ENCODE results near the gene HOMER2.
A peak's percentile ranks its signal among the peaks of the same experiment; 100 is the strongest.

The HOMER2 gene

DNA sequence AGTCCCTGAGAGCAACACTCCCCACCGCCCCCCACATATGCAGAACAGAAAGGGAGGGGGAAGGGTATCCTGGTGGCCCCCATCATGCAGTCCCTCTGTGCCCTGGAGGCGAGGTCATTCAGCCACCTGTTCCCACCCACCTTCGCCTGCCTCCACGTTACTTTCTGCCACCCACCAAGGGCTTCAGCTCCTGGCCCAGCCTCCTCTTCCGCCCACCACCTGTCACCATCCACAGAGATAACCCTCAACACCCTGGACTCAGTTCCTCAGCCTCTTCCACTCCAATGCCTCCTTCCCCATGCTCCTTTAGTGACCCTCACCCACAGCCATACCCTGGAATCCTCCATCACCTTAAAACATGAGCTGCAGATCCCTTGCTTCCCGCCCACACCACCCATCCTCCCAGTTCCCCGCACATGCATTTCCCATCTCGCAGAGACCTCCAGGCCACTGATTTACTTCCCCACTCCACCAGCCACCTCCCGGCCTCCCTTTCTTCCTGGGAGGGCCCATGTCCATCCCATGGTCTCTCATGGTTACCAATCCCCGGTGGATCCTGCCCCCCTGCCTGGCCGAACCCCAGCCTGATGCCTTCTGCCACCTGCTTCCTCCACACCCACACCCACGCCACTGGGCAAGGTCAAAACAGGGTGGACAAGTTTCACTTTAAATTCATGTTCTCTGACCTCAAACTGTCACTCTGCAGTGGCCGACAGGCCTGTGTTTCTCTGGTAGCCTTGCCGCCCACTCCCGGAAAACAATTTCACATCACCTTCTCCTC lies 18.2 kb downstream of the HOMER2 start:
- H3K9me3 ChIP-seq (ENCODE audit: severe bottlenecking): no peaks in the 10 kb centered on the region
- H3K36me3 ChIP-seq (ENCODE audit: low read depth): no peaks in the 10 kb centered on the region
- H3K4me1 ChIP-seq (ENCODE audit: insufficient read depth, poor library complexity, severe bottlenecking): peaks cover 10% of the 10 kb centered on the region
- TF ChIP-seq, protein P1, sequence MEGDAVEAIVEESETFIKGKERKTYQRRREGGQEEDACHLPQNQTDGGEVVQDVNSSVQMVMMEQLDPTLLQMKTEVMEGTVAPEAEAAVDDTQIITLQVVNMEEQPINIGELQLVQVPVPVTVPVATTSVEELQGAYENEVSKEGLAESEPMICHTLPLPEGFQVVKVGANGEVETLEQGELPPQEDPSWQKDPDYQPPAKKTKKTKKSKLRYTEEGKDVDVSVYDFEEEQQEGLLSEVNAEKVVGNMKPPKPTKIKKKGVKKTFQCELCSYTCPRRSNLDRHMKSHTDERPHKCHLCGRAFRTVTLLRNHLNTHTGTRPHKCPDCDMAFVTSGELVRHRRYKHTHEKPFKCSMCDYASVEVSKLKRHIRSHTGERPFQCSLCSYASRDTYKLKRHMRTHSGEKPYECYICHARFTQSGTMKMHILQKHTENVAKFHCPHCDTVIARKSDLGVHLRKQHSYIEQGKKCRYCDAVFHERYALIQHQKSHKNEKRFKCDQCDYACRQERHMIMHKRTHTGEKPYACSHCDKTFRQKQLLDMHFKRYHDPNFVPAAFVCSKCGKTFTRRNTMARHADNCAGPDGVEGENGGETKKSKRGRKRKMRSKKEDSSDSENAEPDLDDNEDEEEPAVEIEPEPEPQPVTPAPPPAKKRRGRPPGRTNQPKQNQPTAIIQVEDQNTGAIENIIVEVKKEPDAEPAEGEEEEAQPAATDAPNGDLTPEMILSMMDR (IDR thresholded peaks at IDR 0.05; ENCODE audit: poor library complexity, severe bottlenecking): no peak
- DNase-seq (ENCODE audit: low spot score): no peak
- no peak overlapping the region for H3K4me3 ChIP-seq (ENCODE audit: severe bottlenecking)
- no peak overlapping the region for H3K27ac ChIP-seq (ENCODE audit: poor library complexity, severe bottlenecking)
- no peaks in the 10 kb centered on the region for H3K27me3 ChIP-seq (ENCODE audit: insufficient read depth, poor library complexity, severe bottlenecking)
- no peak for ATAC-seq (ENCODE audit: low read depth)

DNA sequence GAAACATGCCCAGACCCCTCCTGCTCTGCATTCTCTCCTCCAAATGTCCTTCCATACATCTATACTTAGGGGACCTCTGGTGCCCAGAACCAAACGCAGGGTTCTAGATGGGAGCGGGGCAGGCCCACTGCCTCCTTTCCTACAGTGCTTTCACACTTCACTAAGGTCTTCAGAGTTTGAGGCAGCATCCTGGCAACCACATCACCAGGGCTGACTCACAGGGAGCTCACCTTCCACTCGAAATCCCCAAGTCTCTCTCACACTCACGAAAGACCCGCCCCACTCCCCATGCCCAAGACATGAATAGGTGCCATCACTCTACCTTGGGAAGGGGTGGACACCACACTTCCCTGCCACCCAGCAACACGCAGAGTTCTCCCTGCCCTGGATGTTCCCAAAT lies 18.9 kb downstream of the HOMER2 start:
- Histone ChIP-seq H3K27ac (ENCODE audit: poor library complexity, severe bottlenecking) (no peak overlapping the region), H3K36me3 (ENCODE audit: low read depth) (no peaks in the 10 kb centered on the region), H3K4me1 (ENCODE audit: insufficient read depth, poor library complexity, severe bottlenecking) (peaks cover 10% of the 10 kb centered on the region), H3K4me3 (ENCODE audit: severe bottlenecking) (no peak overlapping the region), H3K9me3 (ENCODE audit: severe bottlenecking) (no peaks in the 10 kb centered on the region), H3K27me3 (ENCODE audit: insufficient read depth, poor library complexity, severe bottlenecking) (no peaks in the 10 kb centered on the region)
- TF ChIP-seq, protein P1 (IDR thresholded peaks at IDR 0.05; ENCODE audit: poor library complexity, severe bottlenecking): no peak
- peak; percentile 40 for ATAC-seq (ENCODE audit: low read depth)
- DNase-seq (ENCODE audit: low spot score): no peak

DNA sequence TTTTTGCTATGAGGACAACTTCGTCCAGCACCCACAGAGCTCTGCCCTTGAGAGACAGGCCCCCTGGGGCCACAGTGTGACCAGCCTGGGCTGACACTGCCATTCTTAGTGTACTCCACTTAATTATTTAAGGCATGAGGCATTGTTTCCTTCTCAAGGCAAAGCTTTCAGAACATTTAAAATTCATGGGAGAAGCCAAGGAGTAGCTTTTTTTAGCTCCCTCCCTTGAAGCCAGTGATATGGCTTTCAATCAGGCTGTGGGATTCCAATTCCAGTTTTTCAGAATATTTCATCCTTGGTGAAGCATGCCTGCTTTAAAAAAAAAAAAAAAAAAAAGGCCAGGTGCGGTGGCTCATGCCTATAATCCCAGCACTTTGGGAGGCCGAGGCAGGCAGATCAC lies 21.3 kb downstream of the HOMER2 start:
- no peak overlapping the region for H3K4me3 ChIP-seq (ENCODE audit: severe bottlenecking)
- H3K36me3 ChIP-seq (ENCODE audit: low read depth): no peaks in the 10 kb centered on the region
- DNase-seq (ENCODE audit: low spot score) (no peak), ATAC-seq (ENCODE audit: low read depth) (no peak)
- H3K9me3 ChIP-seq (ENCODE audit: severe bottlenecking): no peaks in the 10 kb centered on the region
- TF ChIP-seq, protein P1 (IDR thresholded peaks at IDR 0.05; ENCODE audit: poor library complexity, severe bottlenecking): no peak
- no peak overlapping the region for H3K27ac ChIP-seq (ENCODE audit: poor library complexity, severe bottlenecking)
- H3K27me3 ChIP-seq (ENCODE audit: insufficient read depth, poor library complexity, severe bottlenecking): no peaks in the 10 kb centered on the region
- H3K4me1 ChIP-seq (ENCODE audit: insufficient read depth, poor library complexity, severe bottlenecking): no peaks in the 10 kb centered on the region

DNA sequence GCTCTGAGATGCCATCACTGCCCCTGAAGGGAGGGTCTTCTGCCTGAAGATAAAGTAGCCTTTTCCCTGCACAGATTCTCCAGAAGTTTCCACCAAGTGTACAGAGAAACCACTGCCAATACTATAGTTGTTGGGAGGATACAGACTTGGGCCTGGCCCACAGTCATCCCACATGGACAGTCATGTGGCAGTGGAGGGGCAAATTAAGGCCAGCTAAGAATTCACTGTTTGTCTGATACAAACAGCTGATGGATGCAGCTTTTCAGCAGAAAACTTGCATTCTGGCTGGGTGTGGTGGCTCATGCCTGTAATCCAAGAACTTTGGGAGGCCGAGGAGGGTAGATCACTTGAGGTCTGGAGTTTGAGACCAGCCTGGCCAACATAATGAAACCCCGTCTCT lies 22.1 kb downstream of the HOMER2 start:
- Histone ChIP-seq H3K9me3 (ENCODE audit: severe bottlenecking) (no peaks in the 10 kb centered on the region), H3K27me3 (ENCODE audit: insufficient read depth, poor library complexity, severe bottlenecking) (no peaks in the 10 kb centered on the region), H3K36me3 (ENCODE audit: low read depth) (no peaks in the 10 kb centered on the region), H3K4me1 (ENCODE audit: insufficient read depth, poor library complexity, severe bottlenecking) (no peaks in the 10 kb centered on the region), H3K27ac (ENCODE audit: poor library complexity, severe bottlenecking) (no peak overlapping the region), H3K4me3 (ENCODE audit: severe bottlenecking) (no peak overlapping the region)
- ATAC-seq (ENCODE audit: low read depth) (no peak), DNase-seq (ENCODE audit: low spot score) (no peak)
- TF ChIP-seq, protein P1 (IDR thresholded peaks at IDR 0.05; ENCODE audit: poor library complexity, severe bottlenecking): no peak

DNA sequence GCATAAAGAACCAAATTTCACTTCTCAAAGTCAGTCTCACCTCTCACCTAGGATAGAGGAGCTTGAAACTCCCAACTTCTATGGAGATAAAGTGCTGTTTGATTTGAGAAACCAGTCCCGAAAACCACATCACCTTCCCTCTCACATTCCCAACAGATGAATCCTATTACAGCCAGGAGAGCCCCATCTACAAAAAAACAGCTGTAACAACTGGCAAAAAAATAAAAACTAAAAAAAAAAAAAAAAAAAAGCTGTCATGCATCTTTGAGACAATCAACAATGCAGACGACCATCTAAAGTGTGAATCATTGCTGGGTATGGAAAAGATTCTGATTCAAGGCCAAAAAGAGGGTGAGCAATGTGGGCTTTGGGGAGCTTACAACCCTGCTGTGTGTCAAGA lies 23.8 kb downstream of the HOMER2 start:
- no peaks in the 10 kb centered on the region for H3K9me3 ChIP-seq (ENCODE audit: severe bottlenecking)
- H3K27me3 ChIP-seq (ENCODE audit: insufficient read depth, poor library complexity, severe bottlenecking): no peaks in the 10 kb centered on the region
- no peak overlapping the region for H3K27ac ChIP-seq (ENCODE audit: poor library complexity, severe bottlenecking)
- no peaks in the 10 kb centered on the region for H3K4me1 ChIP-seq (ENCODE audit: insufficient read depth, poor library complexity, severe bottlenecking)
- TF ChIP-seq, protein P1 (IDR thresholded peaks at IDR 0.05; ENCODE audit: poor library complexity, severe bottlenecking): no peak
- H3K4me3 ChIP-seq (ENCODE audit: severe bottlenecking): no peak overlapping the region
- no peaks in the 10 kb centered on the region for H3K36me3 ChIP-seq (ENCODE audit: low read depth)
- ATAC-seq (ENCODE audit: low read depth) (no peak), DNase-seq (ENCODE audit: low spot score) (no peak)

Measured in RWPE2 (cell line).